A673 (cell line): ENCODE results near the gene OR6M1. TPM values are rescaled to one million over a fixed set of nuclear protein-coding genes. Genes with fewer than 3 reads are reported as not detected.

Source experiments
- BruUV-seq: library from RNA; stranded (reverse); fragments of 400-500 nt; replicated peaks from 2 replicates; lab custom pipeline; 2021; lab: Mats Ljungman, UMichigan
- CTCF ChIA-PET: fragments of 300-600 bp; sonication (Branson Sonifier 250); formaldehyde crosslinking; loops from one replicate; lab custom pipeline; 2022; ENCODE audit warnings: antibody characterized with exemption; lab: Charles Lee
- POLR2A ChIA-PET: fragments of 300-600 bp; sonication (Branson Sonifier 250); formaldehyde crosslinking; loops from one replicate; lab custom pipeline; 2022; ENCODE audit warnings: antibody characterized with exemption; ENCODE audit not compliant: low non-redundant PET; lab: Charles Lee
- DNase-seq: peaks from one replicate; pipeline ENCODE4 v3.0.0-alpha.2; 2015; ENCODE audit warnings: low spot score
- H3K27ac ChIP-seq: fragments of 200-600 bp; sonication (generic); 2 replicates; pipeline ENCODE4 v1.5.1; 2016; ENCODE audit warnings: mixed run types, low read depth, mild to moderate bottlenecking, mixed read lengths, antibody characterized with exemption, low read length; ENCODE audit not compliant: poor library complexity, severe bottlenecking
- H3K27me3 ChIP-seq: fragments of 200-600 bp; sonication (generic); replicated peaks from 2 replicates; pipeline ENCODE4 v1.6.1; 2017; ENCODE audit warnings: mixed run types, low read depth, mild to moderate bottlenecking, mixed read lengths, antibody characterized with exemption, low read length; ENCODE audit not compliant: insufficient read depth, poor library complexity
- H3K36me3 ChIP-seq: fragments of 200-600 bp; sonication (generic); 2 replicates; pipeline ENCODE4 v1.6.1; 2016; ENCODE audit warnings: mixed run types, mild to moderate bottlenecking, mixed read lengths, antibody characterized with exemption, low read length; ENCODE audit not compliant: insufficient read depth, poor library complexity, severe bottlenecking
- H3K4me1 ChIP-seq: fragments of 200-600 bp; sonication (generic); 2 replicates; pipeline ENCODE4 v1.6.1; 2017; ENCODE audit warnings: mixed run types, mild to moderate bottlenecking, mixed read lengths, antibody characterized with exemption, low read length; ENCODE audit not compliant: insufficient read depth, poor library complexity, severe bottlenecking
- H3K4me3 ChIP-seq: fragments of 200-600 bp; sonication (generic); 2 replicates; pipeline ENCODE4 v1.5.1; 2016; ENCODE audit warnings: low read depth, mixed run types, mild to moderate bottlenecking, mixed read lengths, low read length; ENCODE audit not compliant: poor library complexity, severe bottlenecking
- H3K9me3 ChIP-seq: fragments of 200-600 bp; sonication (generic); 2 replicates; pipeline ENCODE4 v1.6.1; 2016; ENCODE audit warnings: mixed run types, low read depth, mild to moderate bottlenecking, mixed read lengths, antibody characterized with exemption, low read length; ENCODE audit not compliant: poor library complexity, severe bottlenecking
- CTCF ChIP-seq: fragments of 300-800, 200-600 bp; sonication (generic); conservative IDR thresholded peaks from 2 replicates; pipeline ENCODE4 v1.5.1; 2017; ENCODE audit warnings: low read depth, mild to moderate bottlenecking, antibody characterized with exemption, low read length, moderate library complexity, mixed read lengths
- EZH2 ChIP-seq: fragments of 200-600 bp; sonication (generic); IDR thresholded peaks from 2 replicates; pipeline ENCODE4 v1.6.1; 2017; ENCODE audit warnings: borderline replicate concordance, low read depth, mild to moderate bottlenecking, mixed read lengths, antibody characterized with exemption, low read length; ENCODE audit not compliant: poor library complexity, severe bottlenecking
- intact Hi-C: fragments of 100-400 bp; cut with micrococcal nuclease; formaldehyde crosslinking; loops from one replicate; pipeline ENCODE4 v1.10.0; 2022; ENCODE audit not compliant: unreplicated experiment
- total RNA-seq: library from RNA; stranded (reverse); gene quantifications from 2 replicates; pipeline ENCODE4 v1.2.3, GENCODE V29; 2021

The OR6M1 gene
- total RNA-seq, 1 experiment from 2014 or later = not detected

GRCh38 chr11:123760894-123761293 is 45.3 kb downstream of the OR6M1 start:
- Histone ChIP-seq H3K9me3 (peaks cover 4% of the 10 kb centered on the region), H3K27me3 (peaks cover 9% of the 10 kb centered on the region), H3K4me1 (no peaks in the 10 kb centered on the region), H3K4me3 (no peak overlapping the region), H3K36me3 (no peaks in the 10 kb centered on the region), H3K27ac (no peak overlapping the region)
- no TSS peak for BruUV-seq
- intact Hi-C loops = no loop called here
- TF ChIP-seq CTCF = no peak
- no peak for TF ChIP-seq EZH2
- POLR2A ChIA-PET = no interaction called here
- no peak for DNase-seq
- CTCF ChIA-PET = no interaction called here

- Histone ChIP-seq H3K4me3 (no peak overlapping the region), H3K27ac (no peak overlapping the region), H3K36me3 (no peaks in the 10 kb centered on the region), H3K9me3 (peaks cover 4% of the 10 kb centered on the region), H3K4me1 (no peaks in the 10 kb centered on the region), H3K27me3 (peaks cover 9% of the 10 kb centered on the region)
- TF ChIP-seq EZH2 (no peak), CTCF (no peak)
- intact Hi-C loops = no loop called here
- no peak for DNase-seq
- POLR2A ChIA-PET = no interaction called here
- CTCF ChIA-PET = no interaction called here
- BruUV-seq = no TSS peak
Measured at GRCh38 chr11:123757976-123758375, 48.2 kb downstream of the OR6M1 start.

- Histone ChIP-seq H3K36me3 (no peaks in the 10 kb centered on the region), H3K27me3 (peaks cover 9% of the 10 kb centered on the region), H3K4me3 (no peak overlapping the region), H3K9me3 (no peaks in the 10 kb centered on the region), H3K4me1 (no peaks in the 10 kb centered on the region), H3K27ac (no peak overlapping the region)
- ChIA-PET POLR2A (no interaction called here), CTCF (no interaction called here)
- no peak for TF ChIP-seq EZH2
- no peak for TF ChIP-seq CTCF
- intact Hi-C loops = no loop called here
- BruUV-seq = no TSS peak
- no peak for DNase-seq
Measured at GRCh38 chr11:123755813-123756212, 50.3 kb downstream of the OR6M1 start.

Other genes starting within 250 kb of the OR6M1 start
- gene SCN3B, start 151.7 kb downstream of the OR6M1 start, total RNA-seq = 0.13 and 0.31 TPM in 2 replicates
- 28.5 and 31.0 TPM in 2 replicates for gene ZNF202, start 64.7 kb downstream of the OR6M1 start, total RNA-seq
- not detected in 2 replicates for gene OR6X1, start 51.8 kb downstream of the OR6M1 start, total RNA-seq
- not detected in 2 replicates for gene TMEM225, start 79.3 kb upstream of the OR6M1 start, total RNA-seq
- gene OR8D4, start 95.8 kb upstream of the OR6M1 start, total RNA-seq = not detected in 2 replicates
- gene OR4D5, start 133.3 kb upstream of the OR6M1 start, total RNA-seq = not detected in 2 replicates
- not detected in 2 replicates for gene OR6T1, start 137.5 kb upstream of the OR6M1 start, total RNA-seq
- gene OR10S1, start 171.4 kb upstream of the OR6M1 start, total RNA-seq = not detected in 2 replicates
- gene OR10G6, start 188.8 kb upstream of the OR6M1 start, total RNA-seq = not detected in 2 replicates
- gene OR10G4, start 206.6 kb upstream of the OR6M1 start, total RNA-seq = not detected in 2 replicates
- gene OR10G9, start 216.7 kb upstream of the OR6M1 start, total RNA-seq = not detected in 2 replicates
- not detected in 2 replicates for gene OR10G8, start 220.4 kb upstream of the OR6M1 start, total RNA-seq
- gene OR10G7, start 235.0 kb upstream of the OR6M1 start, total RNA-seq = not detected in 2 replicates